ENCODE measurements around the gene HBA2. TPM values are rescaled to one million over a fixed set of nuclear protein-coding genes. Genes with fewer than 3 reads are reported as not detected.

The HBA2 gene
- total RNA-seq, 5 donors from 2014 or later (not counting 1 experiment from before 2014, with no cell fraction given), result 13.2 TPM; not detected in 4

DNA sequence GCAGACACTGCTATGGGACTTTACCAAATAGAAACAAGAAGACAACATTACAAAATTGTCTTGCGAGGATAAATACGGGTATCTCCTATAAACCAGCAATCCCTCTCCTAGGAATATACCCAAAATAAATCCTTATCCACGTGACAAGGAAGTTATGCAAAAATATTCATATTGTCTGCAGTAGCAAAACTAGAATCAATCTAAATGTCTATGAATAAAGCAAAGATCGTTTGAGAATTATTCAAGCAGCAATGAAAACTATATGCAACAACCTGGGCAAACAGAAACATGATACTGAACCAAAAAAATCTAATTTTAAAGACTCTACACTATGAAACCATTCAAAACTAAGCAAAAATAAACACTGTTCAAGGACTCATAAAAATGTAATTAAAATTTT lies 47.3 kb downstream of the HBA2 start:
- Mint-ChIP-seq H3K4me3 (no peak overlapping the region), H3K27me3 (no peaks in the 10 kb centered on the region), H3K36me3 (peaks cover 24% of the 10 kb centered on the region), H3K4me1 (peaks cover 10 to 18% (median 16%) of the 10 kb centered on the region in 3 donors), H3K27ac (no peak overlapping the region), H3K9me3 (no peaks in the 10 kb centered on the region)
- no peaks in the 10 kb centered on the region for H3K4me1 ChIP-seq (ENCODE audit: control insufficient read depth in 1 of 2, extremely low read depth in 1 of 2, insufficient read depth in 2 of 2, low read length in 2 of 2)
- ChIA-PET POLR2A (no interaction called here), CTCF (interaction anchor here in 1 of 2 donors (1.6 kb wide), 1 partner anchor 8 kb away, joined by 7 read pairs; no protein-coding TSS in a partner anchor)
- ATAC-seq (replicated peaks in 1 of 4), result no peak
- H3K27me3 ChIP-seq (replicated peaks in 1 of 2; ENCODE audit: control insufficient read depth in 2 of 2, extremely low read depth in 1 of 2, insufficient read depth in 2 of 2, low read length in 1 of 2), result no peaks in the 10 kb centered on the region
- WGBS (ENCODE audit: insufficient coverage), result no CpG with 5 or more reads among the region's 4 CpGs
- H3K9me3 ChIP-seq, result no peaks in the 10 kb centered on the region
- H3K27ac ChIP-seq (ENCODE audit: low read length), result no peak overlapping the region
- peaks cover 8 to 62% of the 10 kb centered on the region in 2 donors for H3K36me3 ChIP-seq (ENCODE audit: control insufficient read depth in 2 of 2, extremely low read depth in 1 of 2, insufficient read depth in 1 of 2, low read length in 1 of 2)
- no peak overlapping the region for H3K4me3 ChIP-seq (ENCODE audit: control insufficient read depth in 1 of 2, extremely low read depth in 1 of 2, low read length in 1 of 2)
- DNase-seq, result no peak

Other genes with a start within 250 kb of the HBA2 start
- 10 to 100 TPM; 11.1 to 24.3 (median 21.3) TPM for gene POLR3K, start 119.3 kb upstream of the HBA2 start, total RNA-seq
- gene SNRNP25, start 119.0 kb upstream of the HBA2 start, total RNA-seq, result 10 to 100 TPM in 2 of 5 donors, 1 to 10 TPM in 3; 6.8 to 11.4 (median 9.0) TPM
- gene RHBDF1, start 100.2 kb upstream of the HBA2 start, total RNA-seq, result under 1 TPM; 0.19 to 0.93 (median 0.53) TPM
- gene MPG, start 94.7 kb upstream of the HBA2 start, total RNA-seq, result 10 to 100 TPM; 18.3 to 48.2 (median 38.7) TPM
- 10 to 100 TPM; 29.3 to 44.1 (median 39.2) TPM for gene NPRL3, start 34.2 kb upstream of the HBA2 start, total RNA-seq
- under 1 TPM in 3 of 5 donors, not detected in 2; 0.51 to 0.76 (median 0.59) TPM for gene HBZ, start 20.2 kb upstream of the HBA2 start, total RNA-seq
- gene HBM, start 6.9 kb upstream of the HBA2 start, total RNA-seq, result not detected
- gene HBA1, start 3.8 kb downstream of the HBA2 start, total RNA-seq, result 1 to 10 TPM in 3 of 5 donors, not detected in 2; 5.5 to 6.4 (median 6.0) TPM
- gene HBQ1, start 7.6 kb downstream of the HBA2 start, total RNA-seq, result not detected
- gene LUC7L, start 56.6 kb downstream of the HBA2 start, total RNA-seq, result 100 to 1,000 TPM; 134 to 170 (median 158) TPM
- gene FAM234A, start 61.9 kb downstream of the HBA2 start, total RNA-seq, result 10 to 100 TPM; 31.6 to 38.2 (median 36.1) TPM
- gene RGS11, start 103.1 kb downstream of the HBA2 start, total RNA-seq, result under 1 TPM in 1 of 5 donors, not detected in 4; 0.54 TPM
- 1 to 10 TPM in 1 of 5 donors, under 1 TPM in 2, not detected in 2; 0.40 to 1.6 (median 0.59) TPM for gene ARHGDIG, start 107.7 kb downstream of the HBA2 start, total RNA-seq
- gene PDIA2, start 110.3 kb downstream of the HBA2 start, total RNA-seq, result under 1 TPM in 3 of 5 donors, not detected in 2; 0.38 to 0.54 (median 0.53) TPM
- 10 to 100 TPM; 38.5 to 58.9 (median 50.4) TPM for gene AXIN1, start 179.8 kb downstream of the HBA2 start, total RNA-seq
- 10 to 100 TPM; 29.3 to 43.8 (median 34.5) TPM for gene MRPL28, start 197.7 kb downstream of the HBA2 start, total RNA-seq
- gene PGAP6, start 209.1 kb downstream of the HBA2 start, total RNA-seq, result 100 to 1,000 TPM in 4 of 5 donors, 10 to 100 TPM in 1; 34.9 to 143 (median 122) TPM
- gene NME4, start 224.3 kb downstream of the HBA2 start, total RNA-seq, result 10 to 100 TPM; 32.5 to 48.4 (median 41.3) TPM
- gene DECR2, start 229.0 kb downstream of the HBA2 start, total RNA-seq, result 10 to 100 TPM; 10.5 to 17.6 (median 11.3) TPM

Measured in T-cell (primary cell).